Thyroid gland (tissue), 4 donors: ENCODE measurements around the gene TRPC3. TPM values are rescaled to one million over a fixed set of nuclear protein-coding genes. Genes with fewer than 3 reads are reported as not detected.

Experiments used
- DNase-seq, 2 donors: peaks; one replicate each; pipeline ENCODE4 v3.0.0-alpha.2; 2019
- H3K27ac ChIP-seq, 3 donors: fragments of 200-600 bp; sonication (generic); 1 replicate in 2 of 3; 2 replicates in 1 of 3; pipeline ENCODE4 v1.5.1; 2016 to 2019; ENCODE audit warnings: mild to moderate bottlenecking in 1 of 3, moderate library complexity in 1 of 3
- H3K27me3 ChIP-seq: fragments of 200-600 bp; sonication (generic); one replicate; pipeline ENCODE4 v1.5.1; 2019
- H3K36me3 ChIP-seq, 2 donors: fragments of 200-600 bp; sonication (generic); one replicate each; pipeline ENCODE4 v1.5.1; 2016 to 2019
- H3K4me1 ChIP-seq, 2 donors: fragments of 200-600 bp; sonication (generic); one replicate each; pipeline ENCODE4 v1.5.1; 2017 to 2019
- H3K4me3 ChIP-seq, 3 donors: fragments of 200-600 bp; sonication (generic); replicated peaks in 1 of 3; 1 replicate in 2 of 3; 2 replicates in 1 of 3; pipeline ENCODE4 v1.5.1; 2016; ENCODE audit warnings: mild to moderate bottlenecking in 1 of 3
- H3K9me3 ChIP-seq: fragments of 200-600 bp; sonication (generic); one replicate; pipeline ENCODE4 v1.5.1; 2017
- POLR2A ChIP-seq, 2 donors: fragments of 450-650 bp; IDR thresholded peaks; one replicate each; pipeline ENCODE4 v1.6.1; 2017; ENCODE audit warnings: antibody characterized with exemption in 2 of 2, mild to moderate bottlenecking in 2 of 2, moderate library complexity in 1 of 2
- WGBS, 2 donors: methylation state at CpG; one replicate each; pipeline ENCODE4 v1.1.5; 2017; 5-methylcytosine and 5-hydroxymethylcytosine counted together
- intact Hi-C: fragments of 100-400 bp; cut with DNase I; formaldehyde crosslinking; loops from one replicate; pipeline ENCODE4 v1.15.1; 2023
- total RNA-seq, 4 donors: library from RNA; depleted of rRNA; stranded (reverse); fragments of >200 nt; gene quantifications; one replicate each; pipeline ENCODE4 v1.2.3, GENCODE V29; 2016
- TF ChIP-seq, protein P1 (sequence below), 6 experiments: fragments of 200-600 bp in 3 of 6; fragments of 450-650 bp in 3 of 6; sonication (generic) in 3 of 6; IDR thresholded peaks; one replicate each; pipeline ENCODE4 v1.5.1; 2016 to 2019; ENCODE audit warnings: antibody characterized with exemption in 6 of 6, mild to moderate bottlenecking in 2 of 6, inconsistent platforms in 1 of 6, moderate library complexity in 1 of 6

The TRPC3 gene
- total RNA-seq, 4 donors from 2014 or later = 0.27 to 1.1 (median 0.55) TPM

DNA sequence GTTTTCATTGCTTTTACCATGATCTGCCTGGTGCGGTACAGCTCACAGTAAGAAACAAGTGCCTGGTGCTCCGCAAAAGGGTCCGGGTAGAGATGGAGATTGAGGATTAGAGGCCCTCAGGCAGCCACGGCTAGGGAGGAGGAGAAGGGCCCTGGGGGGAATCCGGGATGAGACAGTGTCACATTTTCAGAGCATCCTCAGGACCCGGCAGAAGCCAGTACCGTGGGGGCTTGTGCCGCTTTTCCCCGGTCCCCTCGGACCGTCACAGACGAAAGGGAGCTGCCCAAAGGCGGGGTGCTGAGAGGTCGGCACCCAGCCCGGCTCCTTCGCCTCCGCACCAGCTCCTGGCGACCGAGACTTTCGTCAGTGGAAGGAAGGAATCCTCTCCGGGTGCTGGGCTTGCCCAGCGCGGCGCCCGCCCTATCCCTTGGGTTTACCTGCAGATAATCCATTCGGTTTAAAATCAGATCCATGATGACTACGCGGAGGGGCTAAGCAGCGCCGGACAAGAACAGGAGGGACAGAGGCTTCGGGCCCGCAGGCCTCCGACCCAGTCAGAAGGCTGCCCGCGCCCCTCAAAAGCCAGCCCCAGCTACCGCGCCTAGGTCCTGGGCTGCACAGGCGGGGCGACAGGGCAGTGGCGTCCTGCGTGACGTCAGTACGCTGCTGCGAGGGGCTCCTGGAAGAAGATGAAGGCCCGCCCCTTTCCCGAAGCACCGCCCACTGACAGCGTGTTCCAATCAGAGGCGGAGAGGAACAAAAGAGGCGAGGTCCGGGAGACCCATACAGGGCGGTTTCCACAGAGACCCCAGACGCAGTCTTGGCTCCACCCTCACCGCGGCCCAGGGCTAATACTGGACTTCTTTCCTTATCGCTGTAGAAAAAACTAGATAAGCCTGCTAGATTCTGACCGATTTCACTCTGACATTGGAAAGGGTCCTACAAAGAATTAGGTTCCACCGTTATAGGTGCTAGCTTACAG, 81.7 kb downstream of the TRPC3 start, which contains the start of gene BBS7:
Gene BBS7, minus strand, starts transcription at position 634 of the 982 bp plus-strand sequence. Its CDS starts 161 bp downstream, at position 473.
- DNase-seq = peak; percentile 99
- TF ChIP-seq, protein P1, sequence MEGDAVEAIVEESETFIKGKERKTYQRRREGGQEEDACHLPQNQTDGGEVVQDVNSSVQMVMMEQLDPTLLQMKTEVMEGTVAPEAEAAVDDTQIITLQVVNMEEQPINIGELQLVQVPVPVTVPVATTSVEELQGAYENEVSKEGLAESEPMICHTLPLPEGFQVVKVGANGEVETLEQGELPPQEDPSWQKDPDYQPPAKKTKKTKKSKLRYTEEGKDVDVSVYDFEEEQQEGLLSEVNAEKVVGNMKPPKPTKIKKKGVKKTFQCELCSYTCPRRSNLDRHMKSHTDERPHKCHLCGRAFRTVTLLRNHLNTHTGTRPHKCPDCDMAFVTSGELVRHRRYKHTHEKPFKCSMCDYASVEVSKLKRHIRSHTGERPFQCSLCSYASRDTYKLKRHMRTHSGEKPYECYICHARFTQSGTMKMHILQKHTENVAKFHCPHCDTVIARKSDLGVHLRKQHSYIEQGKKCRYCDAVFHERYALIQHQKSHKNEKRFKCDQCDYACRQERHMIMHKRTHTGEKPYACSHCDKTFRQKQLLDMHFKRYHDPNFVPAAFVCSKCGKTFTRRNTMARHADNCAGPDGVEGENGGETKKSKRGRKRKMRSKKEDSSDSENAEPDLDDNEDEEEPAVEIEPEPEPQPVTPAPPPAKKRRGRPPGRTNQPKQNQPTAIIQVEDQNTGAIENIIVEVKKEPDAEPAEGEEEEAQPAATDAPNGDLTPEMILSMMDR (IDR thresholded peaks at IDR 0.05) = no peak
- TF ChIP-seq POLR2A (IDR thresholded peaks at IDR 0.05) = peak in 1 of 2 donors; percentile 93
- WGBS, 2 donors = 0 to 1% methylated on average over 29 to 40 of the region's 58 CpGs
- peak within 1 kb of the TSS; percentile 32 to 68 (median 66) for H3K4me3 ChIP-seq
- intact Hi-C loops = no loop called here
- H3K9me3 ChIP-seq = no peaks in the 10 kb centered on the region
- peaks cover 0 to 2% of the 10 kb centered on the region in 2 donors for H3K36me3 ChIP-seq
- H3K27ac ChIP-seq = peak within 1 kb of the TSS; percentile 83 to 93 (median 91)
- peaks cover 0 to 9% of the 10 kb centered on the region in 2 donors for H3K4me1 ChIP-seq
- no peaks in the 10 kb centered on the region for H3K27me3 ChIP-seq

DNA sequence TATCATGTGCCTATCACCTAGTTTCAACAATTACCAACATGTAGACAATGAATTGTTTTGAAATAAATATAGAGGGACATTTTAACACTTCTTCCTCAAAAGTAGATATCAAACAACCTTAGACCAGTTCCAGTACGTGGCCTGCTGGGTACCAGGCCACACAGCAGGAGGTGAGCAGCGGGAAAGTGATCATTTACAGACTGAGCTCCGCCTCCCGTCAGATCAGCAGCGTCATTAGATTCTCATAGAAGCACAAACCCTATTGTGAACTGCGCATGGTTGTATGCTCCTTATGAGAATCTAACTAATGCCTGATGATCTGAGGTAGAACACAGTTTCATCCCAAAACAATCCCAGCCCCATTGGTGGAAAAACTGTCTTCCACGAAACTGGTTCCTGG, 88.1 kb downstream of the TRPC3 start:
- 88 to 89% methylated on average over 7 of the region's 7 CpGs for WGBS, 2 donors
- intact Hi-C loops = no loop called here
- Histone ChIP-seq H3K9me3 (no peaks in the 10 kb centered on the region), H3K27ac (no peak overlapping the region), H3K36me3 (peaks cover 5 to 7% of the 10 kb centered on the region in 2 donors), H3K4me1 (peaks cover 0 to under 1% of the 10 kb centered on the region in 2 donors), H3K4me3 (no peak overlapping the region), H3K27me3 (no peaks in the 10 kb centered on the region)
- no peak for TF ChIP-seq POLR2A (IDR thresholded peaks at IDR 0.05)
- TF ChIP-seq, protein P1 (IDR thresholded peaks at IDR 0.05) = no peak
- DNase-seq = no peak

DNA sequence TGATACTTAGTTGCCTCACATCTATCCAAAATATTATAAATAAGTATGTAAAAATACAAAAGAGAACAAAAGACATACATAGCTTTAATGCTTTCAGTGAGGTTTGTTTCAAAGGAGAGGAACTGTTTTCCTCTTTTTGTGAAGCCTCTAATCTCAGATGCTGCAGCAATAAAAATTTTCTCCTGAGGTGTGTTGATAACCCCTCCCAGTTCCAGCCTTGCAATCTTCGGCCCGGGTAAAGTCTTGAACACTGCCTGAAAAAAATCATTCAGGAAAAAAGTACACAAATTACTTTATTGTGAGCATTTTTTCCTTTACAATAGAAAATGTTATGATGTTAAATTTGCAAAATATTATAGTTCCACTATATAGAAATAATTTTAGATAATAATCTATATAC, 90.4 kb downstream of the TRPC3 start:
- no peaks in the 10 kb centered on the region for H3K27me3 ChIP-seq
- H3K4me1 ChIP-seq = no peaks in the 10 kb centered on the region
- no peak for DNase-seq
- H3K27ac ChIP-seq = no peak overlapping the region
- H3K4me3 ChIP-seq = no peak overlapping the region
- peaks cover 5 to 7% of the 10 kb centered on the region in 2 donors for H3K36me3 ChIP-seq
- no peaks in the 10 kb centered on the region for H3K9me3 ChIP-seq
- WGBS, 2 donors = 94 to 99% methylated on average over 2 of the region's 2 CpGs
- TF ChIP-seq, protein P1 (IDR thresholded peaks at IDR 0.05) = no peak
- TF ChIP-seq POLR2A (IDR thresholded peaks at IDR 0.05) = no peak
- intact Hi-C loops = no loop called here

DNA sequence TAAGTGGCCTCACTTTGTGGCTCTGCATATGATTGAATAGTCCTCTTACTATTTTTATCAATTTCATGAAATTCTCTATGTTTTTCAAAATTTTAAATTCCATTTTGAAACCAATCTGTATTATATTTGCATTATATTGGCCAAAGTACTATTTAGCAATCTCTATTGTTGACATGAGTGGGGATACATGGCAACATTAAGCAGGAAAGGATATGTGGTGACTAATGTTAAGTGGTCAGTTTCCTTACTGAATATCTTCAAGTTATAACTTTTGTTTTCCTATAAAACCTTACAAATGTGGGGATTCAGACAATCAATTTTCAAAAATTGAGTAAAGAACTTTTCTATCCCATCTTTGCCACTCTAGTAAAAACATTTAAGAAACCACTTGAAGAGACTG, 91.7 kb downstream of the TRPC3 start:
- Histone ChIP-seq H3K36me3 (peaks cover 7 to 9% of the 10 kb centered on the region in 2 donors), H3K27me3 (no peaks in the 10 kb centered on the region), H3K4me1 (no peaks in the 10 kb centered on the region), H3K27ac (no peak overlapping the region), H3K9me3 (no peaks in the 10 kb centered on the region), H3K4me3 (no peak overlapping the region)
- no peak for DNase-seq
- TF ChIP-seq, protein P1 (IDR thresholded peaks at IDR 0.05) = no peak
- no peak for TF ChIP-seq POLR2A (IDR thresholded peaks at IDR 0.05)
- intact Hi-C loops = no loop called here

DNA sequence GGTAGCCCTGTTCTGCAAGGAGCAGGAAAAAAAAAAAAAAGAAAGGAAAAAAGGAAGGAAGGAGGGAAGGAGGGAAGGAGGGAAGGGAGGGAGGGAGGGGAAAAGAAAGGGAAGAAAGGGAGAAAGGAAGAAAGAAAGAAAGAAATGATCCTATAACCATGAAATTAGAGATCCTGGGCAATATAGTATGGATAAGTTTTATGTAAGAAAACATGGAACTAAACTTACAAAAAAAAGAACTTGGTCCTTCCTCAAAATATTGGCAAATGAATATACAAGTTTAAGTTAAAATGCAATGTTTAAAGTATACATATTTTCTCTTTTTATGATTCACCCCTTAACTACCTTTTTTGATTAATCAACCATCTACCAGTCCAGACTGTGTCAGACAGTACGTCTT, 100.5 kb downstream of the TRPC3 start:
- TF ChIP-seq, protein P1 (IDR thresholded peaks at IDR 0.05) = no peak
- no peak for TF ChIP-seq POLR2A (IDR thresholded peaks at IDR 0.05)
- peaks cover 0 to 13% of the 10 kb centered on the region in 2 donors for H3K36me3 ChIP-seq
- H3K27me3 ChIP-seq = no peaks in the 10 kb centered on the region
- H3K9me3 ChIP-seq = no peaks in the 10 kb centered on the region
- no peak for DNase-seq
- H3K4me1 ChIP-seq = no peaks in the 10 kb centered on the region
- H3K27ac ChIP-seq = no peak overlapping the region
- intact Hi-C loops = no loop called here
- no peak overlapping the region for H3K4me3 ChIP-seq
- WGBS, 2 donors = 94 to 98% methylated on average over 1 of the region's 1 CpG
